ENCODE results near the gene RABGAP1L.

- TF ChIP-seq CTCF (IDR thresholded peaks at IDR 0.05) (no peak), POLR2A (IDR thresholded peaks at IDR 0.05) (no peak)
Measured at GRCh38 chr1:174152427-174152826, 6.9 kb upstream of the RABGAP1L start.
